HUES64 (cell line): ENCODE data around the gene NDUFA8.
A peak's percentile ranks its signal among the peaks of the same experiment; 100 is the strongest.

Experiments used
- H3K27ac ChIP-seq: 2 replicates; pipeline ENCODE4 v1.7.0; 2013; ENCODE audit warnings: low read depth, low read length, inconsistent platforms
- H3K27me3 ChIP-seq: 2 replicates; pipeline ENCODE4 v1.6.1; 2013; ENCODE audit warnings: mild to moderate bottlenecking, low read length; ENCODE audit not compliant: insufficient read depth
- H3K36me3 ChIP-seq: 2 replicates; pipeline ENCODE4 v1.6.1; 2013; ENCODE audit warnings: mild to moderate bottlenecking, low read length; ENCODE audit not compliant: insufficient read depth
- H3K4me1 ChIP-seq: 2 replicates; pipeline ENCODE4 v1.6.1; 2013; ENCODE audit warnings: mild to moderate bottlenecking, low read length, moderate library complexity; ENCODE audit not compliant: insufficient read depth
- H3K4me3 ChIP-seq: 2 replicates; pipeline ENCODE4 v1.5.1; 2013; ENCODE audit warnings: mild to moderate bottlenecking, low read length, moderate library complexity
- H3K9ac ChIP-seq: 2 replicates; pipeline ENCODE4 v1.6.1; 2013; ENCODE audit warnings: mild to moderate bottlenecking, low read depth, low read length
- H3K9me3 ChIP-seq: 2 replicates; pipeline ENCODE4 v1.6.1; 2013; ENCODE audit warnings: low read depth, low read length; ENCODE audit not compliant: insufficient read depth
- WGBS: fragments of 150-250, 120-280 bp; methylation state at CpG from one replicate; pipeline ENCODE4 v1.1.7; 2013; ENCODE audit warnings: missing lambda C conversion rate; 5-methylcytosine and 5-hydroxymethylcytosine counted together

NDUFA8 gene

DNA sequence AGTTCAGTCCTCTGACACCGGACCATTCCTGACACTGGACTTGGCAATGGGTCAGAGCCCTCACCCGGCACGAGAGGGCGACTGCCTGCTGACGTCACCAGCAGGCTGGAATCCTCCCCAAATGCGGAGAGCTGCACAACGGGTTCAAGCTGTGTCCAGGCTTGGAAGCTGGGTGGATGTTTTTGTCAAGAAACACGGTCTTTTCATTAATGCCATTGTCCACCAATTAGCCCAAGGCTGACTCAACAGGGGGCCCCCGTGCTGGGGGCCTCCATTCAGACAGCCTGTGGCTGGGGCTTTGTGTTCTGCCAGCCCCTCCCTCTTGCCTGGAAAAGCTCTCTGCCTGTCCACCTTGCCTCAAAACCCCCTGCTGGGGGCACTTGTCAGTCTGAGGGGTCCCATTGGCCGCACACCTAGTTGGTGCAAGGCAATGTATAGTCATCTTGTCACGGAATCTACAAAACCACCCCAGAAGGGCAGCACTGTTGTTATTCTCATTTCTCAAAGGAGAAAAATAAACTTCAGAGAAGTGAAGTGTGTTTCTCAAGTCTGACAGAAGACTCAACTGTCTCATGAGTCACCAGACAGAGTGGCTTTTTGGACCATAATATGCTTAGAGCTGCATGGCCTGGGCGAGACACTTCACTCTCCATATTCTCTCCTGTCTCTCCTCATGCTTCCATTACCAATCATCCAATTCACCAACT lies 24.6 kb downstream of the NDUFA8 start:
- no peaks in the 10 kb centered on the region for H3K36me3 ChIP-seq
- H3K4me1 ChIP-seq: peaks cover 37% of the 10 kb centered on the region
- WGBS: 11% methylated on average over 12 of the region's 12 CpGs
- no peaks in the 10 kb centered on the region for H3K9me3 ChIP-seq
- no peak overlapping the region for H3K9ac ChIP-seq
- peaks cover 39% of the 10 kb centered on the region for H3K27me3 ChIP-seq
- peak overlapping the region; percentile 53; the same call in 1 of the 2 replicates for H3K27ac ChIP-seq
- no peak overlapping the region for H3K4me3 ChIP-seq

- Histone ChIP-seq H3K27ac (no peak overlapping the region), H3K9me3 (no peaks in the 10 kb centered on the region), H3K4me3 (no peak overlapping the region), H3K36me3 (no peaks in the 10 kb centered on the region), H3K4me1 (peaks cover 35% of the 10 kb centered on the region), H3K9ac (no peak overlapping the region), H3K27me3 (peaks cover 44% of the 10 kb centered on the region)
- 75% methylated on average over 17 of the region's 17 CpGs for WGBS
Observed at GRCh38 chr9:122133984-122134535, 25.5 kb downstream of the NDUFA8 start.

- WGBS: 48% methylated on average over 12 of the region's 12 CpGs
- H3K9me3 ChIP-seq: no peaks in the 10 kb centered on the region
- peaks cover 31% of the 10 kb centered on the region for H3K4me1 ChIP-seq
- H3K9ac ChIP-seq: no peak overlapping the region
- no peak overlapping the region for H3K27ac ChIP-seq
- no peaks in the 10 kb centered on the region for H3K36me3 ChIP-seq
- H3K27me3 ChIP-seq: peaks cover 47% of the 10 kb centered on the region
- no peak overlapping the region for H3K4me3 ChIP-seq
Observed at GRCh38 chr9:122133263-122133983, 26.2 kb downstream of the NDUFA8 start.

DNA sequence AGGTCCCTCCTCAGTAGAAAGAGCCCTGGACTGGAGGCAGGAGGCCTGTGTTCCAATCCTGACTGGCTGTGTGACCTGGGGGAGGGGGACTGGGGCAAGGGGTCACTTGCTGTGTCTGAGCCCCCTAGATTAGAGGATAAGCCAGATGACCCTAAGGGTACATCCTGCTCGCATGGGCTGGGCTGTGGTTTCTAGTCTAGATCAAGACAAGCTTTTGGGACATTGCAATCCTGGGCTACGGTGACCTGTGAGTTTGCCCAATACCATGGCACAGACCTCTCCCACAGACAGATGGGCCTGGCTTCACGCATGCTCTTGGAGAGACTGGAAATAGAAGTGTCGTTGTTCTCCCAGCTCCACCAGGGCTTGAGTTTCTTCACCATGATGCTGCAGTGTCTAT lies 27.0 kb downstream of the NDUFA8 start:
- Histone ChIP-seq H3K9ac (no peak overlapping the region), H3K9me3 (no peaks in the 10 kb centered on the region), H3K4me1 (peaks cover 31% of the 10 kb centered on the region), H3K4me3 (no peak overlapping the region), H3K36me3 (no peaks in the 10 kb centered on the region), H3K27me3 (peaks cover 50% of the 10 kb centered on the region), H3K27ac (no peak overlapping the region)
- 92% methylated on average over 4 of the region's 4 CpGs for WGBS

GRCh38 chr9:122131401-122132001 lies 28.1 kb downstream of the NDUFA8 start:
- H3K9me3 ChIP-seq: no peaks in the 10 kb centered on the region
- H3K4me3 ChIP-seq: no peak overlapping the region
- no peak overlapping the region for H3K27ac ChIP-seq
- no peak overlapping the region for H3K9ac ChIP-seq
- no peaks in the 10 kb centered on the region for H3K36me3 ChIP-seq
- peaks cover 60% of the 10 kb centered on the region for H3K27me3 ChIP-seq
- H3K4me1 ChIP-seq: peaks cover 31% of the 10 kb centered on the region
- 19% methylated on average over 21 of the region's 21 CpGs for WGBS

DNA sequence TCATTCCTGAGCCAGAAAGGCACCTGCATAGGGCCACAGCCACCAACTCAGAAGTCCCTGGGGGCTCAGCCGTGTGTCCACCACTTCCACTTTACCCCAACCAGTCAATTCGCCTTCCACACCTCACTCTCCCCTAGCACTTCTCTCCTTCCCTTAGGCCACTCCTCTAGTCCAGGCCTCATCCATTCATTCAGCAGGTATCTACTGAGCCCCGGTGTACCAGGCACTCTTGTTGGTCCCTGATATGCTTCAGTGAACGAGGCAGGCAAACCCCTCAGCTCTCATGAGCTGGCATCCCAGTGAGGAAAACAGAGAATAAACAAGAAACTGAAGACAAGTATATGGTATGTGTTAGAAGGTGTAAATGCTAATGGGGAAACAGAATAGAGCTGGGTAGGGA lies 28.7 kb downstream of the NDUFA8 start:
- H3K27me3 ChIP-seq: peaks cover 67% of the 10 kb centered on the region
- H3K27ac ChIP-seq: no peak overlapping the region
- H3K4me3 ChIP-seq: no peak overlapping the region
- no peaks in the 10 kb centered on the region for H3K9me3 ChIP-seq
- no peaks in the 10 kb centered on the region for H3K36me3 ChIP-seq
- no peak overlapping the region for H3K9ac ChIP-seq
- WGBS: 82% methylated on average over 4 of the region's 4 CpGs
- peaks cover 31% of the 10 kb centered on the region for H3K4me1 ChIP-seq

DNA sequence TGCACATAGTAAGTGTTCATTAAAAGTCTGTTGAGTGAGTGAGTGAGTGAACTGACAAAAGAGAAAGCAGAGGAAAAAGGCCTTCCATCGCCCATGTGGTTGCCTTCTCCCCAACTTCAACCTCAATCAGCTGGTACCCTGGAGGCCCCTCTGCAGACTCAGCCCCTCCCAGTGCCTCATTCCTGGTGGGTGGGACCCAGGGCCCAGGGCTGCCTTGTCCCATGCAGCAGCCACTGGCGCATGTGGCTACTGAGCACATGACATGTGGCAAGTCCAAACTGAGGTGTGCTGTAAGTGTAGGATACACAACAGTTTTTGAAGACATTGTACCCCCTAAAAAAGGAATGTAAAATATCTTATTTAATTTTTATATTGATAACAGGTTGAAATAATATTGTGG lies 29.6 kb downstream of the NDUFA8 start:
- H3K4me3 ChIP-seq: no peak overlapping the region
- no peaks in the 10 kb centered on the region for H3K36me3 ChIP-seq
- no peak overlapping the region for H3K9ac ChIP-seq
- peaks cover 74% of the 10 kb centered on the region for H3K27me3 ChIP-seq
- WGBS: 87% methylated on average over 2 of the region's 2 CpGs
- H3K4me1 ChIP-seq: peaks cover 31% of the 10 kb centered on the region
- no peaks in the 10 kb centered on the region for H3K9me3 ChIP-seq
- no peak overlapping the region for H3K27ac ChIP-seq

DNA sequence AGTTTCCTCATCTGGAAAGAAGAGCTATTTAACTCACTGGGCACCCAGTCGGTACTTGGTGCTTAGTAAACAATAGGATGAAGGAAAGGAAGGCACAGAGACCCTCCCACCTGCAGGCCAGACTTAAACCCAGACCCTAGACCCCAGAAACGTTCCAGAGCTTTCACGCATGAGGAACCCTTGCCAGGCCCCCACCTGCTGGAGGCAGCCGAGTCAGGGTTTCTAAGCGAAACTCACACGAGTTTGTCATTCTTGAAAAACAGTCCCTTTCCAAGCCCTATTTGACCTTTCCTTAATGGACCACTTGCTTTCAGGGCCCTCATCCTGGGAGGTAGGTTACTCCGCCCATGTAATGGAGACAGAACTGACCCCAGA lies 30.6 kb downstream of the NDUFA8 start:
- Histone ChIP-seq H3K36me3 (no peaks in the 10 kb centered on the region), H3K4me1 (peaks cover 22% of the 10 kb centered on the region), H3K9ac (no peak overlapping the region), H3K27me3 (peaks cover 67% of the 10 kb centered on the region), H3K9me3 (no peaks in the 10 kb centered on the region), H3K4me3 (no peak overlapping the region), H3K27ac (no peak overlapping the region)
- WGBS: 87% methylated on average over 7 of the region's 7 CpGs

GRCh38 chr9:122128007-122128968 lies 31.3 kb downstream of the NDUFA8 start:
- peaks cover 19% of the 10 kb centered on the region for H3K4me1 ChIP-seq
- H3K9me3 ChIP-seq: no peaks in the 10 kb centered on the region
- H3K27ac ChIP-seq: no peak overlapping the region
- no peak overlapping the region for H3K4me3 ChIP-seq
- no peaks in the 10 kb centered on the region for H3K36me3 ChIP-seq
- no peak overlapping the region for H3K9ac ChIP-seq
- 93% methylated on average over 24 of the region's 24 CpGs for WGBS
- H3K27me3 ChIP-seq: peaks cover 60% of the 10 kb centered on the region

DNA sequence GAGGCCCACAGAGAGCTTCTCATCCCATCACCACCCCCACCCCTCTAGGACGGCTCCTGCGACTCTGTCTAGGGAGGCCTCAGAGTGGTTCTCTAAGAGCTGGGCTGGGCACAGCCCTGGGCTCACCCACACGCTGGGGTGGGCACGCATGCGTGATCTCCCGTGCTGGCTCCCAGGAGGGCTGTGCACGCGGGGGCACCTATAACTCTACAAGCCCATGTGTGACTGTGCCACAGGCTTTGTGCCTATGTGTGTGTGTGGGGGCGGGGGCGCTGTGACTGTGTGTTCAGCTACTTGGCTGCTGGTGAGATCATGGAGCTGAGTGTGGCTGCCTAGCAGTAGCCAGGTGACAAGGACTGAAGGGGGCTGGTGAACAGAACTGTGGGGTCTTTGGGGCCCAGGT lies 32.2 kb downstream of the NDUFA8 start:
- peaks cover 52% of the 10 kb centered on the region for H3K27me3 ChIP-seq

More for the DNA sequence above, 32.2 kb downstream of the NDUFA8 start:
- H3K9ac ChIP-seq: no peak overlapping the region
- H3K27ac ChIP-seq: no peak overlapping the region
- peaks cover 19% of the 10 kb centered on the region for H3K4me1 ChIP-seq
- WGBS: 76% methylated on average over 10 of the region's 10 CpGs
- H3K36me3 ChIP-seq: no peaks in the 10 kb centered on the region
- H3K9me3 ChIP-seq: no peaks in the 10 kb centered on the region
- no peak overlapping the region for H3K4me3 ChIP-seq
